Right renal pelvis (tissue), 4 donors: ENCODE results near the gene SERPING1. TPM values are rescaled to one million over a fixed set of nuclear protein-coding genes. Genes with fewer than 3 reads are reported as not detected.

Experiments used
- DNase-seq, 4 donors: peaks; one replicate each; pipeline ENCODE4 v3.0.0-alpha.2; 2013; ENCODE audit warnings: low read depth in 4 of 4, low spot score in 3 of 4, missing footprints in 1 of 4
- polyA plus RNA-seq, 4 donors: library from polyadenylated mRNA; unstranded; fragments of 120-200 nt; gene quantifications; one replicate each; pipeline ENCODE4 v1.2.1, GENCODE V29; 2013; ENCODE audit not compliant: insufficient read length in 4 of 4

Gene SERPING1
- polyA plus RNA-seq, 4 donors = 157 to 178 (median 171) TPM

- no peak for DNase-seq
Measured at GRCh38 chr11:57596266-57596885, 1.1 kb upstream of the SERPING1 start.

DNA sequence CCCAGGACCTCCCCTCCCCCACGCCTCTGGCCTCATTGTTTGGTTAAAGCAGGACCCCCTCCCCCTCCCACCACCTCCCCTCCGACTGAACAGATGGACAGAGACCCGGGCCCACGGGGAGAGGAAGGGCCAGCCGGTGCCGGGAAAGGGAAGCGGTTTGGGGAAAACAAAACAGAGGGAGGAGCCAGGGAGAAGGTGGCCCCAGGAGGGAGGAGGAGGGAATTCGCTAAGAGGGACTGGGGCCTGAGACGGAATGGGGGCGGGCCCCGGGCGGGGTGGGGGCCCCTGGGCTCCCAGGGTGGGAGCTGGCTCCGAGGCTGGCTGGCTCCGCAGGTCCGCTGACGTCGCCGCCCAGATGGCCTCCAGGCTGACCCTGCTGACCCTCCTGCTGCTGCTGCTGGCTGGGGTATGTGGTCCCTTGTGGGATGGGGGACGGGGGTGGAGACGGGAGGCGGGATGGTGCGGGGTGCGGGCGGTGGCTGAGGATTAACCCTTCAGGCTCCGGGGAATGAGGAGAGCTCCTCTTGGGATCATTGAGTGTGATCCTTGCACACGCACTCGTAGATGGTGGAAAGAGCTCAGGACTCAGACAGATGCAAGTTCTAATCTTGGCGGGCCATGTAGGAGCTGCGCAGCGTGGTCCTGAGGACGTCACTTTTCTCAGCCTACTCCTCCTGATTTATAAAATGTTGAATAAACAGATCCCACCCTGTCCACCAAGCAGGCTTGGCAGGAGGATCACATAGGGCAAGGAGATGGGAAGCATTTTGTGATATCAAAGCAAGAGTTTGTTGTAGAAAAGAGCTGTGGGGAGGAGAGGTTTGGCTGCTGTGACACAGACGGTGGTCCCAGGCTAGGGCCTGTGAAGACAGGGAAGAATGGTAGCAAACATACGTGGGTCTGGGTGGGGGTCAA, 688 bp downstream of the SERPING1 start:
- peak; percentile 49 to 73 (median 70) for DNase-seq

DNA sequence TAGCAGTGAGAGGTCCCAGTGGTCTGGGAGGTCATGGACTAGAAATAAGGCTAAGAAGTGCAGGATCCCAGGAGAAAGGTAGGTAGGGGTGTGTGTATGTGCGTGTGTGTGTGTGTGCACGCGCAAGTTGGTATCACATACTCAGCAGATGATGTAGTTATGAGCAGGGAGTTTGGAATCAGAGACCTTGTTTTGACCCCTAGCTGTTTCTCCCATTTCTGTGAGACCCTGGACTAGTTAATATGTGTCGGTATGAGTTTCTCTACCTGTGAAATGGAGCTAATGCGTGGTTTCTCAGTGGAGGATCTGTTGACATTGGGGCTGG, 1.3 kb downstream of the SERPING1 start:
- DNase-seq = no peak

DNA sequence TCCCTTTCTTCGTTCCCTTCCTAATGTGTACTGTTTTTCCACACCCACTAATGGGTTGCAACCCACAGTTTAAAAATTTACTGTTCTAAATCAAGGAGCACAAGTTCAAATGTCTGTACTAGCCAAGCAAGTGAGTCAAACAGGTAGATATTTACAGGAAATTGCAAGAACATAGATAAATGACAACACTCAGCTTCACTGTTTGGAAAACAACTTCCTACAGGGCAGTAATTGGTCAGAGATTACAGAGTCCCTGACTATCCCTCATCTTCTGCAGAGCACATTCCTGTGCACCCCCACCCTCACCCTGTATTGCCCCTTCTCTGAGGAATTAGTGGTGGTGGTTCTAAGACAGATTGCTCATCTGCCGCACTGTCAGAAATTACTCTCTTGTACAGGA, 1.9 kb downstream of the SERPING1 start:
- no peak for DNase-seq

DNA sequence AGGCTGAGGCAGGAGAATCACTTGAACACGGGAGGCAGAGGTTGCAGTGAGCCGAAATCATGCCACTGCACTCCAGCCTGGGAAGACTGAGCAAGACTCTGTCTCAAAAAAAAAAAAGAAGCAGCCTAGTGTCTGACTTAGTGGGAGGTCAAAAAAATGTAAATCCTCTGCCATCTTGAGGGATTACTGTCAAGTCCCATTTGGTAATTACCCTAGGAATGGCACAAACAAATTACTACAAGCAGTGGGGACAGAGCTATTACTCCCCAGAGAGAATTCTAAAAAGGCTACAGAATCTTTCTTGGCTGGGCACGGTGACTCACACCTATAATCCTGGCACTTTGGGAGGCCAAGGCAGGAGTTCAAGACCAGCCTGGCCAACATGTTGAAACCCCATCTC, 3.8 kb downstream of the SERPING1 start:
- DNase-seq = no peak

DNA sequence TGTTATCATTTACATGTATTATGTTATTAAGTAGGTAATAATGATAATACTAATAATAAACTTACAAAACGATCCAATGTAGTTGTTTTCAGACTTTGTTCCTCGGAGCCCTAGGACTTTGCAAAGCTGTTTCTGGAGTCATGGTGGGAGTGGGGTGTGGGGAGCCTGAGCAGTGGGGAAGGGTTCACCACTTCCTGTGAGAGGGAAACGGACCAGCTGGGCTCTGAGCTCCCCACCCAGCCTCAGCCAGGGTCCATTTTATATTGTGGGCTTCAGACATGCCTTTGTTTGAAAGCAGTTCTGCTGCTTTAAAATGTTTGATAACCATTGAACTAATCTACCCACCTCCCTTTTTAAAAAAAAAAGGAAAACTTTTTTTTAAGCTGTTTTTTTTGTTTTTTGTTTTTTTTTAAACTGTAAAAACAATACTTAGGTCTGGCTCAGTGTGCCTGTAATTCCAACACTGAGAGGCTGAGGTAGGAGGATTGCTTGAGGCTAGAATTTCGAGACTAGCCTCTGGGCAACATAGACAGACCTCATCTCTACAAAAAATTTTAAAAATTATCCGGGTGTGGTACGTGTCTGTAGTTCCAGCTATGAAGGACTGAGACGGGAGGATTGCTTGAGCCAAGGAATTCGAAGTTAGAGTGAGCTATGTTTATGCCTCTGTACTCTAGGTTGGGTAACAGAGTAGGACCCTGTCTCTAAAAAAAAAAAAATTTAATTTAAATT, 7.0 kb downstream of the SERPING1 start:
- DNase-seq = no peak

DNA sequence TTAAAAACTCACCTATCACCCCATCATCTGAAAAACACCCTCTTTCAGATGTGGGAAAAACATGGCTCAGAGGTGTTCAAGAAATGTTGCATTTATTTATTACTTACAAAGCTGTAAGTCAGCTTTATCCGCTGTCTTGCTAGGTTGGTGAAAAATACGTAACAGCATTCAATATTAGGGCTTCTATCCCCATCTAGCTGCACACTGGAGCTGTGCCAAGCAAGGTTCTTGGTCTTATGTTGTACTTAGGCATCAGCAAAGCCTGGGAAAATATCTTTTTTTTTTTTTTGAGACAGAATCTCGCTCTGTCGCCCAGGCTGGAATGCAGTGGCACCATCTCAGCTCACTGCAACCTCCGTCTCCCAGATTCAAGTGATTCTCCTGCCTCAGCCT, 7.5 kb downstream of the SERPING1 start:
- no peak for DNase-seq

GRCh38 chr11:57610170-57610569, 12.7 kb downstream of the SERPING1 start:
- no peak for DNase-seq

DNA sequence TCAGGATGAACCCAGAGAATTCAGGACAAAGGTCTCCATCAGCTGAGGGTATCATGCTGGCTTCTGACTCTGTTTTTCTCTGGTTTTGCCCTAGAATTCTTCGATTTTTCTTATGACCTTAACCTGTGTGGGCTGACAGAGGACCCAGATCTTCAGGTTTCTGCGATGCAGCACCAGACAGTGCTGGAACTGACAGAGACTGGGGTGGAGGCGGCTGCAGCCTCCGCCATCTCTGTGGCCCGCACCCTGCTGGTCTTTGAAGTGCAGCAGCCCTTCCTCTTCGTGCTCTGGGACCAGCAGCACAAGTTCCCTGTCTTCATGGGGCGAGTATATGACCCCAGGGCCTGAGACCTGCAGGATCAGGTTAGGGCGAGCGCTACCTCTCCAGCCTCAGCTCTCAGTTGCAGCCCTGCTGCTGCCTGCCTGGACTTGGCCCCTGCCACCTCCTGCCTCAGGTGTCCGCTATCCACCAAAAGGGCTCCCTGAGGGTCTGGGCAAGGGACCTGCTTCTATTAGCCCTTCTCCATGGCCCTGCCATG, 16.8 kb downstream of the SERPING1 start:
- DNase-seq = no peak

DNA sequence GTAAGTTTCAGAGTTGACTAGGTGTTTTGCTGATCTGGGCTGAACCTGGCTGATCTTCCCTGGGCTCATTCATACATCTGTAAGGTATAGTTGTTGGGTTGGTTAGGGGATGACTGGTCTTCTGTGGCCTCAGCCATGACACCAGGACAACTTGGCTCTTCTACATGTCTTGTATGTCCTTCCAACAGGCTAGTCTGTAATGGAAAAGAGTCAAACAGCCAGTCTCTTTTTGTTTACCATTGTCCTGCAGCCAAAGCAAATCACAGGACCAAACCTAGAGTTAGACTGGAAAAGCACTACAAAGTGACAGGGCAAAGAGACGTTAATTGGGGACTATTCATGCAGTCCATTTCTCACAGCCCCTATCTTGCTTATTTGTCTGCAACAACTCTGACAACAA, 17.8 kb downstream of the SERPING1 start:
- no peak for DNase-seq

- no peak for DNase-seq
Measured at GRCh38 chr11:57616595-57616994, 19.1 kb downstream of the SERPING1 start.

DNA sequence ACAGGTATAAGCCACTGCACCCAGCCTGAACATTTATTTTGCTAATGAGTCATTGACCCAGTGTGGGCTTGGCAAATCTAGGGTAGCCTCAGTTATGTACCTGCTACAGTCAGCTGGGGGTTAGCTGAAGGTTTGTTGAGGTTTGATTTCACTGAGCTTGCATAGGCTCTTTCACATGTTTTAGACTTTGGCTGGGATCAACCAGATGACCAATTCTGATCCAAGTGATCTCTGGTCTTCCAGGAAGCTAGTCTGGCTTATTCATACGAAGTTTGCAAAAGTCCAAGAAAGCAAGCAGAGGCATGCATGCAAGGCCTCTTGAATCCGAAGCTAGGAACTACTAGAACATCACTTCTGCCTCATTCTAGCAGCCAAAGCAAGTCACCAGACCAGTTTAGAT, 21.0 kb downstream of the SERPING1 start:
- no peak for DNase-seq

DNA sequence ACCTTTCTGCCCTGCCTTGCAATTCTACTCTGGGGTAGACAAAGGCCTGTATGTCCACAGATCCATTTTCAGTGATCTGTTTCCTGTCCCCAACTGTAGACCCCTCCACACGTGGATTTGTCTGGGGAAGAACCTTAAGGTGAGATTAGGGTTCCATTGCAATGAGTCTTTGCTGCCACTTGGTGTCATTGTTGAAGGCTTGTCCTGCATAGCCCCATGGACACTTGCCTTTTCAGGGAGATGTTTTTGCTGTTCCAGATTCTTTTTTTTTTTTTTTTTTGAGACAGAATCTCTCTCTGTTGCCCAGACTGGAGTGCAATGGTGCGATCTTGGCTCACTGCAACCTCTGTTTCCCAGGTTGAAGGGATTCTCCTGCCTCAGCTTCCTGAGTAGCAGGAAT, 21.8 kb downstream of the SERPING1 start:
- no peak for DNase-seq

- DNase-seq = no peak
Measured at GRCh38 chr11:57620467-57620866, 23.0 kb downstream of the SERPING1 start.

DNA sequence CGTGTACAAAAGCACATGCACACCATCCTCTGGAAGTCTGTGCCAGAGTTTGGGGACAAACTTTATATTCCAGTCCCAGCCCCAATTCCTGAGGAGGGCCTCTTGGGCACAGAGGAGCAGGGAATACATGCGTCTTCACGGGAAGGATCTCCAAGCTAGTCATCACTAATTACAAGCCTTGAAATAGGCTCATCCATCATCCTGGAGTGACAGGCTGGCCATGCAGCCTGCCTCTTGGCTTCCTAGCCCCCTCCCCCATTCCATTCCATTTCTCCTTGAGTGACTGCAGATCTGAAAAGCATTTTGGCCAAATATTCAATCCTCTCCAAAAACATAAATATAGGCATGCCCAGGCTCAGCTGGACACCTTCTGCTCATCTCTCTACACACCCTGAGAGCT, 24.8 kb downstream of the SERPING1 start:
- no peak for DNase-seq

DNA sequence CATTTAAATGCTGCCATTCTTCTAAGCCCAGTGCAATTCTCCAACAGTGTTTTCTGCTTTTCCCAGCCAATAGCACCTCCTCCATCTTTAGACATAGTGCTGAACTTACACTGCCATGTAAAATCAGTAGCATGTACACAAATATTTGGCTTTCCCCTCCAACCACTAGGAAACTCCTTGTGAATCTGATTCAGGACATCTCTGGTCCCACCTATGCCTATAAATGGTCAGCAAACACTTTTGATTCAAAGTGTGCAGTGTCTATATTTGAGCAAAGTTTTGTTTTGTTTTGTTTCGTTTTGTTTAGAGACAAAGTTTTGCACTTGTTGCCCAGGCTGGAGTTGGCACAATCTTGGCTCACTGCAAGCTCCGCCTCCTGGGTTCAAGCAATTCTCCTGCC, 27.4 kb downstream of the SERPING1 start:
- no peak for DNase-seq

- no peak for DNase-seq
Measured at GRCh38 chr11:57626895-57627294, 29.4 kb downstream of the SERPING1 start.

- no peak for DNase-seq
Measured at GRCh38 chr11:57630171-57630570, 32.7 kb downstream of the SERPING1 start.

GRCh38 chr11:57632116-57632515, 34.6 kb downstream of the SERPING1 start:
- DNase-seq = no peak

GRCh38 chr11:57633394-57634070, 36.0 kb downstream of the SERPING1 start:
- DNase-seq = no peak

DNA sequence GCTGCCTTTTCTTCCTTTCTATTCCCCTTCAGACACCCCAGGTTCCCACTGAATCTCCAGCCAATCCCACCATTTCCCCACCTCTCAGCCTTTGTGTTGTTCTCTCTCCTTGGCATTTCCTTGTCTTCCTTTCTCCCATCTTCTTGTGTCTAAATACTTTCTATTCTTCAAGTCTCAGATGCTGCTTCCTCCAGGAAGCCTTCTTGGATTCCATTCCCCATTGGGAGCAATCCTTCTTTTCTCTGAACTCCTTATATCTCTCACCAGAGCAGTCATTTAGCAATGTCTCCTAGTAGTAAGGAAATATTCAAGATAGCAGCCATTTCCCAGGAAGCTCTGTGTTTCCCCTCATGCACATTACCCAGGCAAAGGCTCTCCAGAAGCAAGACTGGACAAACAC, 36.8 kb downstream of the SERPING1 start:
- DNase-seq = no peak
